ENCODE results near the gene RPL32. TPM values are rescaled to one million over a fixed set of nuclear protein-coding genes. Genes with fewer than 3 reads are reported as not detected.

Gene RPL32
- total and polyA plus RNA-seq, 4 donors = 218 to 1,124 (median 577) TPM

DNA sequence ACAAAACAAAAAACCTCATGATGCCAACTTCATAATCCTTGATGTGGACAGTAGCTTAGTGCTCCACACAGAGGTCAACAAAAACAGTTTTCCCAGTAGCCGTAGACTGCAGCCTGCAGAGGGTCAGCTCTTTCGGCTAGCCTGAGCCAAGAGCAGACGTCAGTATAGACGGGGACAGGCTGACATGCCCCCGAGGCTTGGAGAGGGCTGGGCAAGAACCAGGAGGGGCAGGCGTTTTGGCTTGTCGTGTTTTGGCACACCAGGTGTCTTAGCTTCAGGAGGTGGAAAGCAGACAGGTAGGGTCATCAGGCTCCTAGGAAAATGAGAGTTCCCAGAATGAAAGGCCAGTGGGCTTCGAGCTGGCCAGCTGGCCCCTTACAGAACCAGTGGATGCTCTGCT is 23.1 kb downstream of the RPL32 start:
- H3K27ac ChIP-seq (ENCODE audit: low read depth in 1 of 2, low read length in 2 of 2) = no peak overlapping the region
- H3K4me1 ChIP-seq (ENCODE audit: control insufficient read depth in 4 of 4, insufficient read depth in 4 of 4, low read length in 3 of 4) = no peaks in the 10 kb centered on the region
- H3K27me3 ChIP-seq (ENCODE audit: control insufficient read depth in 4 of 4, insufficient read depth in 4 of 4, low read length in 3 of 4) = no peaks in the 10 kb centered on the region
- TF ChIP-seq HNF4G (IDR thresholded peaks at IDR 0.05) (no peak), TAF1 (conservative IDR thresholded peaks at IDR 0.05) (no peak), FOXA1 (IDR thresholded peaks at IDR 0.05) (no peak), NR2F2 (IDR thresholded peaks at IDR 0.05) (no peak), JUND (IDR thresholded peaks at IDR 0.05) (no peak), SP1 (IDR thresholded peaks at IDR 0.05) (no peak)
- TF ChIP-seq, protein P1, sequence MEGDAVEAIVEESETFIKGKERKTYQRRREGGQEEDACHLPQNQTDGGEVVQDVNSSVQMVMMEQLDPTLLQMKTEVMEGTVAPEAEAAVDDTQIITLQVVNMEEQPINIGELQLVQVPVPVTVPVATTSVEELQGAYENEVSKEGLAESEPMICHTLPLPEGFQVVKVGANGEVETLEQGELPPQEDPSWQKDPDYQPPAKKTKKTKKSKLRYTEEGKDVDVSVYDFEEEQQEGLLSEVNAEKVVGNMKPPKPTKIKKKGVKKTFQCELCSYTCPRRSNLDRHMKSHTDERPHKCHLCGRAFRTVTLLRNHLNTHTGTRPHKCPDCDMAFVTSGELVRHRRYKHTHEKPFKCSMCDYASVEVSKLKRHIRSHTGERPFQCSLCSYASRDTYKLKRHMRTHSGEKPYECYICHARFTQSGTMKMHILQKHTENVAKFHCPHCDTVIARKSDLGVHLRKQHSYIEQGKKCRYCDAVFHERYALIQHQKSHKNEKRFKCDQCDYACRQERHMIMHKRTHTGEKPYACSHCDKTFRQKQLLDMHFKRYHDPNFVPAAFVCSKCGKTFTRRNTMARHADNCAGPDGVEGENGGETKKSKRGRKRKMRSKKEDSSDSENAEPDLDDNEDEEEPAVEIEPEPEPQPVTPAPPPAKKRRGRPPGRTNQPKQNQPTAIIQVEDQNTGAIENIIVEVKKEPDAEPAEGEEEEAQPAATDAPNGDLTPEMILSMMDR (IDR thresholded peaks at IDR 0.05; ENCODE audit: low read depth, low read length, missing input control) = no peak
- TF ChIP-seq, protein P2, sequence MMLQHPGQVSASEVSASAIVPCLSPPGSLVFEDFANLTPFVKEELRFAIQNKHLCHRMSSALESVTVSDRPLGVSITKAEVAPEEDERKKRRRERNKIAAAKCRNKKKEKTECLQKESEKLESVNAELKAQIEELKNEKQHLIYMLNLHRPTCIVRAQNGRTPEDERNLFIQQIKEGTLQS (IDR thresholded peaks at IDR 0.05) = no peak
- TF ChIP-seq, protein P3, sequence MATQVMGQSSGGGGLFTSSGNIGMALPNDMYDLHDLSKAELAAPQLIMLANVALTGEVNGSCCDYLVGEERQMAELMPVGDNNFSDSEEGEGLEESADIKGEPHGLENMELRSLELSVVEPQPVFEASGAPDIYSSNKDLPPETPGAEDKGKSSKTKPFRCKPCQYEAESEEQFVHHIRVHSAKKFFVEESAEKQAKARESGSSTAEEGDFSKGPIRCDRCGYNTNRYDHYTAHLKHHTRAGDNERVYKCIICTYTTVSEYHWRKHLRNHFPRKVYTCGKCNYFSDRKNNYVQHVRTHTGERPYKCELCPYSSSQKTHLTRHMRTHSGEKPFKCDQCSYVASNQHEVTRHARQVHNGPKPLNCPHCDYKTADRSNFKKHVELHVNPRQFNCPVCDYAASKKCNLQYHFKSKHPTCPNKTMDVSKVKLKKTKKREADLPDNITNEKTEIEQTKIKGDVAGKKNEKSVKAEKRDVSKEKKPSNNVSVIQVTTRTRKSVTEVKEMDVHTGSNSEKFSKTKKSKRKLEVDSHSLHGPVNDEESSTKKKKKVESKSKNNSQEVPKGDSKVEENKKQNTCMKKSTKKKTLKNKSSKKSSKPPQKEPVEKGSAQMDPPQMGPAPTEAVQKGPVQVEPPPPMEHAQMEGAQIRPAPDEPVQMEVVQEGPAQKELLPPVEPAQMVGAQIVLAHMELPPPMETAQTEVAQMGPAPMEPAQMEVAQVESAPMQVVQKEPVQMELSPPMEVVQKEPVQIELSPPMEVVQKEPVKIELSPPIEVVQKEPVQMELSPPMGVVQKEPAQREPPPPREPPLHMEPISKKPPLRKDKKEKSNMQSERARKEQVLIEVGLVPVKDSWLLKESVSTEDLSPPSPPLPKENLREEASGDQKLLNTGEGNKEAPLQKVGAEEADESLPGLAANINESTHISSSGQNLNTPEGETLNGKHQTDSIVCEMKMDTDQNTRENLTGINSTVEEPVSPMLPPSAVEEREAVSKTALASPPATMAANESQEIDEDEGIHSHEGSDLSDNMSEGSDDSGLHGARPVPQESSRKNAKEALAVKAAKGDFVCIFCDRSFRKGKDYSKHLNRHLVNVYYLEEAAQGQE (IDR thresholded peaks at IDR 0.05) = no peak
- H3K9ac ChIP-seq (ENCODE audit: low read depth in 1 of 2, low read length in 2 of 2) = no peak overlapping the region
- H3K9me3 ChIP-seq (ENCODE audit: control insufficient read depth in 4 of 4, low read length in 3 of 4) = no peaks in the 10 kb centered on the region
- no peak overlapping the region for H3K4me3 ChIP-seq (ENCODE audit: low read depth in 1 of 3, low read length in 3 of 3)
- 92% methylated on average over 8 of the region's 8 CpGs for WGBS
- no peak for DNase-seq (ENCODE audit: low spot score)
- peaks cover 0 to 19% (median 2%) of the 10 kb centered on the region in 4 donors for H3K36me3 ChIP-seq (ENCODE audit: control insufficient read depth in 4 of 4, insufficient read depth in 3 of 4, low read depth in 1 of 4, low read length in 3 of 4)

DNA sequence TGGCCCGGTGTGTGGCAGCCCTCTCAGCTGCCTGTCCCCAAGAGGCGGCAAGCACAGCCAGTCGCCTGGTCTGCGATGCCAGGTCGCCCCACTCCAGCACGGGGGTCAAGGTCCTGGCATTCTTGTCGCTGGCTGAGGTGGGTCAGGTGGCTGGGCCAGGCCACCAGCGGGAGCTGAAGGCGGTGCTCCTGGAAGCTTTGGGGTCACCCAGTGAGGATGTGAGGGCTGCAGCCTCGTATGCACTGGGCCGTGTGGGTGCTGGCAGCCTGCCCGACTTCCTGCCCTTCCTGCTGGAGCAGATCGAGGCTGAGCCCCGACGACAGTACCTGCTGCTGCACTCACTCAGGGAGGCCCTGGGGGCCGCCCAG is 24.0 kb downstream of the RPL32 start:
- no peaks in the 10 kb centered on the region for H3K4me1 ChIP-seq (ENCODE audit: control insufficient read depth in 4 of 4, insufficient read depth in 4 of 4, low read length in 3 of 4)
- no peaks in the 10 kb centered on the region for H3K27me3 ChIP-seq (ENCODE audit: control insufficient read depth in 4 of 4, insufficient read depth in 4 of 4, low read length in 3 of 4)
- TF ChIP-seq HNF4A (conservative IDR thresholded peaks at IDR 0.05) (no peak), GABPA (IDR thresholded peaks at IDR 0.05 in 1 of 2, conservative IDR thresholded peaks at IDR 0.05 in 1 of 2) (no peak), RAD21 (IDR thresholded peaks at IDR 0.05) (no peak), SP1 (IDR thresholded peaks at IDR 0.05) (no peak), NR2F2 (IDR thresholded peaks at IDR 0.05) (no peak), HNF4G (IDR thresholded peaks at IDR 0.05) (no peak), EGR1 (IDR thresholded peaks at IDR 0.05; ENCODE audit: low read depth in 2 of 2) (no peak), TAF1 (conservative IDR thresholded peaks at IDR 0.05) (no peak)
- TF ChIP-seq, protein P2 (IDR thresholded peaks at IDR 0.05) = no peak
- TF ChIP-seq, protein P4, sequence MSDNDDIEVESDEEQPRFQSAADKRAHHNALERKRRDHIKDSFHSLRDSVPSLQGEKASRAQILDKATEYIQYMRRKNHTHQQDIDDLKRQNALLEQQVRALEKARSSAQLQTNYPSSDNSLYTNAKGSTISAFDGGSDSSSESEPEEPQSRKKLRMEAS (IDR thresholded peaks at IDR 0.05) = no peak
- TF ChIP-seq, protein P5, sequence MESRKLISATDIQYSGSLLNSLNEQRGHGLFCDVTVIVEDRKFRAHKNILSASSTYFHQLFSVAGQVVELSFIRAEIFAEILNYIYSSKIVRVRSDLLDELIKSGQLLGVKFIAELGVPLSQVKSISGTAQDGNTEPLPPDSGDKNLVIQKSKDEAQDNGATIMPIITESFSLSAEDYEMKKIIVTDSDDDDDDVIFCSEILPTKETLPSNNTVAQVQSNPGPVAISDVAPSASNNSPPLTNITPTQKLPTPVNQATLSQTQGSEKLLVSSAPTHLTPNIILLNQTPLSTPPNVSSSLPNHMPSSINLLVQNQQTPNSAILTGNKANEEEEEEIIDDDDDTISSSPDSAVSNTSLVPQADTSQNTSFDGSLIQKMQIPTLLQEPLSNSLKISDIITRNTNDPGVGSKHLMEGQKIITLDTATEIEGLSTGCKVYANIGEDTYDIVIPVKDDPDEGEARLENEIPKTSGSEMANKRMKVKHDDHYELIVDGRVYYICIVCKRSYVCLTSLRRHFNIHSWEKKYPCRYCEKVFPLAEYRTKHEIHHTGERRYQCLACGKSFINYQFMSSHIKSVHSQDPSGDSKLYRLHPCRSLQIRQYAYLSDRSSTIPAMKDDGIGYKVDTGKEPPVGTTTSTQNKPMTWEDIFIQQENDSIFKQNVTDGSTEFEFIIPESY (IDR thresholded peaks at IDR 0.05) = no peak
- WGBS = 69% methylated on average over 16 of the region's 16 CpGs
- no peak for DNase-seq (ENCODE audit: low spot score)
- no peak overlapping the region for H3K27ac ChIP-seq (ENCODE audit: low read depth in 1 of 2, low read length in 2 of 2)
- no peak overlapping the region for H3K9ac ChIP-seq (ENCODE audit: low read depth in 1 of 2, low read length in 2 of 2)
- no peaks in the 10 kb centered on the region for H3K9me3 ChIP-seq (ENCODE audit: control insufficient read depth in 4 of 4, low read length in 3 of 4)
- H3K36me3 ChIP-seq (ENCODE audit: control insufficient read depth in 4 of 4, insufficient read depth in 3 of 4, low read depth in 1 of 4, low read length in 3 of 4) = peaks cover 0 to 19% (median 2%) of the 10 kb centered on the region in 4 donors
- H3K4me3 ChIP-seq (ENCODE audit: low read depth in 1 of 3, low read length in 3 of 3) = no peak overlapping the region
